ENCODE measurements around the gene IPO13.

The IPO13 gene

GRCh38 chr1:43979261-43979527, 32.4 kb downstream of the IPO13 start:
- Histone ChIP-seq H3K27ac (ENCODE audit: low read length) (no peak overlapping the region), H3K4me1 (ENCODE audit: insufficient read depth, low read length) (peaks cover 7% of the 10 kb centered on the region; the same call in 1 of the 2 replicates)

GRCh38 chr1:43979528-43980254, 32.9 kb downstream of the IPO13 start:
- peak overlapping the region; percentile 73 for H3K4me3 ChIP-seq (ENCODE audit: low read length)
- no peak overlapping the region for H3K27ac ChIP-seq (ENCODE audit: low read length)
- no peaks in the 10 kb centered on the region for H3K9me3 ChIP-seq (ENCODE audit: insufficient read depth, low read depth, low read length)
- H3K4me1 ChIP-seq (ENCODE audit: insufficient read depth, low read length), result peaks cover 7% of the 10 kb centered on the region; the same call in 1 of the 2 replicates
- H3K9ac ChIP-seq (ENCODE audit: low read depth, low read length), result peak overlapping the region; percentile 89
- peaks cover 40% of the 10 kb centered on the region for H3K36me3 ChIP-seq (ENCODE audit: insufficient read depth, low read depth, low read length)
- H3K27me3 ChIP-seq (ENCODE audit: insufficient read depth, low read length), result no peaks in the 10 kb centered on the region

More at GRCh38 chr1:43979261-43979527, 32.4 kb downstream of the IPO13 start:
- Histone ChIP-seq H3K9ac (ENCODE audit: low read depth, low read length) (peak overlapping the region; percentile 89; the same call in 1 of the 2 replicates), H3K9me3 (ENCODE audit: insufficient read depth, low read depth, low read length) (no peaks in the 10 kb centered on the region), H3K36me3 (ENCODE audit: insufficient read depth, low read depth, low read length) (peaks cover 35% of the 10 kb centered on the region), H3K27me3 (ENCODE audit: insufficient read depth, low read length) (no peaks in the 10 kb centered on the region), H3K4me3 (ENCODE audit: low read length) (peak overlapping the region; percentile 73; the same call in 1 of the 2 replicates)

GRCh38 chr1:43980255-43981134, 33.7 kb downstream of the IPO13 start:
- H3K36me3 ChIP-seq (ENCODE audit: insufficient read depth, low read depth, low read length), result peaks cover 47% of the 10 kb centered on the region
- H3K27ac ChIP-seq (ENCODE audit: low read length), result no peak overlapping the region
- H3K4me1 ChIP-seq (ENCODE audit: insufficient read depth, low read length), result peaks cover 7% of the 10 kb centered on the region; the same call in 1 of the 2 replicates

GRCh38 chr1:43981135-43981491, 34.4 kb downstream of the IPO13 start:
- no peak overlapping the region for H3K4me3 ChIP-seq (ENCODE audit: low read length)
- no peak overlapping the region for H3K9ac ChIP-seq (ENCODE audit: low read depth, low read length)
- no peaks in the 10 kb centered on the region for H3K27me3 ChIP-seq (ENCODE audit: insufficient read depth, low read length)
- peaks cover 49% of the 10 kb centered on the region for H3K36me3 ChIP-seq (ENCODE audit: insufficient read depth, low read depth, low read length)
- peaks cover 7% of the 10 kb centered on the region; the same call in 1 of the 2 replicates for H3K4me1 ChIP-seq (ENCODE audit: insufficient read depth, low read length)
- no peaks in the 10 kb centered on the region for H3K9me3 ChIP-seq (ENCODE audit: insufficient read depth, low read depth, low read length)
- H3K27ac ChIP-seq (ENCODE audit: low read length), result no peak overlapping the region

More at GRCh38 chr1:43980255-43981134, 33.7 kb downstream of the IPO13 start:
- Histone ChIP-seq H3K9ac (ENCODE audit: low read depth, low read length) (peak overlapping the region; percentile 89), H3K27me3 (ENCODE audit: insufficient read depth, low read length) (no peaks in the 10 kb centered on the region), H3K9me3 (ENCODE audit: insufficient read depth, low read depth, low read length) (no peaks in the 10 kb centered on the region), H3K4me3 (ENCODE audit: low read length) (peak overlapping the region; percentile 73)

- Histone ChIP-seq H3K27me3 (ENCODE audit: insufficient read depth, low read length) (no peaks in the 10 kb centered on the region), H3K9me3 (ENCODE audit: insufficient read depth, low read depth, low read length) (no peaks in the 10 kb centered on the region), H3K4me1 (ENCODE audit: insufficient read depth, low read length) (peaks cover 7% of the 10 kb centered on the region; the same call in 1 of the 2 replicates), H3K4me3 (ENCODE audit: low read length) (no peak overlapping the region), H3K9ac (ENCODE audit: low read depth, low read length) (no peak overlapping the region), H3K36me3 (ENCODE audit: insufficient read depth, low read depth, low read length) (peaks cover 49% of the 10 kb centered on the region), H3K27ac (ENCODE audit: low read length) (no peak overlapping the region)
Measured at GRCh38 chr1:43981636-43982035, 34.9 kb downstream of the IPO13 start.

GRCh38 chr1:43982241-43982640, 35.5 kb downstream of the IPO13 start:
- Histone ChIP-seq H3K27ac (ENCODE audit: low read length) (no peak overlapping the region), H3K4me1 (ENCODE audit: insufficient read depth, low read length) (peaks cover 7% of the 10 kb centered on the region; the same call in 1 of the 2 replicates), H3K9ac (ENCODE audit: low read depth, low read length) (no peak overlapping the region), H3K4me3 (ENCODE audit: low read length) (no peak overlapping the region), H3K9me3 (ENCODE audit: insufficient read depth, low read depth, low read length) (no peaks in the 10 kb centered on the region), H3K27me3 (ENCODE audit: insufficient read depth, low read length) (no peaks in the 10 kb centered on the region), H3K36me3 (ENCODE audit: insufficient read depth, low read depth, low read length) (peaks cover 44% of the 10 kb centered on the region)

GRCh38 chr1:43982808-43983207, 36.1 kb downstream of the IPO13 start:
- Histone ChIP-seq H3K36me3 (ENCODE audit: insufficient read depth, low read depth, low read length) (peaks cover 38% of the 10 kb centered on the region), H3K4me1 (ENCODE audit: insufficient read depth, low read length) (peaks cover 7% of the 10 kb centered on the region; the same call in 1 of the 2 replicates), H3K9ac (ENCODE audit: low read depth, low read length) (no peak overlapping the region), H3K9me3 (ENCODE audit: insufficient read depth, low read depth, low read length) (no peaks in the 10 kb centered on the region), H3K4me3 (ENCODE audit: low read length) (no peak overlapping the region), H3K27me3 (ENCODE audit: insufficient read depth, low read length) (no peaks in the 10 kb centered on the region), H3K27ac (ENCODE audit: low read length) (no peak overlapping the region)

- Histone ChIP-seq H3K9ac (ENCODE audit: low read depth, low read length) (no peak overlapping the region), H3K36me3 (ENCODE audit: insufficient read depth, low read depth, low read length) (peaks cover 34% of the 10 kb centered on the region), H3K4me3 (ENCODE audit: low read length) (no peak overlapping the region), H3K27ac (ENCODE audit: low read length) (no peak overlapping the region), H3K4me1 (ENCODE audit: insufficient read depth, low read length) (peaks cover 3% of the 10 kb centered on the region; the same call in 1 of the 2 replicates), H3K9me3 (ENCODE audit: insufficient read depth, low read depth, low read length) (no peaks in the 10 kb centered on the region), H3K27me3 (ENCODE audit: insufficient read depth, low read length) (no peaks in the 10 kb centered on the region)
Measured at GRCh38 chr1:43983253-43983899, 36.6 kb downstream of the IPO13 start.

- Histone ChIP-seq H3K4me1 (ENCODE audit: insufficient read depth, low read length) (peaks cover 2% of the 10 kb centered on the region; the same call in 1 of the 2 replicates), H3K4me3 (ENCODE audit: low read length) (no peak overlapping the region), H3K9ac (ENCODE audit: low read depth, low read length) (no peak overlapping the region), H3K27ac (ENCODE audit: low read length) (no peak overlapping the region), H3K36me3 (ENCODE audit: insufficient read depth, low read depth, low read length) (peaks cover 34% of the 10 kb centered on the region), H3K27me3 (ENCODE audit: insufficient read depth, low read length) (no peaks in the 10 kb centered on the region; the same call in 1 of the 2 replicates), H3K9me3 (ENCODE audit: insufficient read depth, low read depth, low read length) (no peaks in the 10 kb centered on the region)
Measured at GRCh38 chr1:43984855-43985254, 38.1 kb downstream of the IPO13 start.

GRCh38 chr1:43985984-43986595, 39.3 kb downstream of the IPO13 start:
- H3K4me3 ChIP-seq (ENCODE audit: low read length), result no peak overlapping the region

GRCh38 chr1:43986712-43987111, 40.0 kb downstream of the IPO13 start:
- Histone ChIP-seq H3K36me3 (ENCODE audit: insufficient read depth, low read depth, low read length) (peaks cover 30% of the 10 kb centered on the region), H3K4me1 (ENCODE audit: insufficient read depth, low read length) (no peaks in the 10 kb centered on the region; the same call in 1 of the 2 replicates), H3K27me3 (ENCODE audit: insufficient read depth, low read length) (no peaks in the 10 kb centered on the region; the same call in 1 of the 2 replicates), H3K9ac (ENCODE audit: low read depth, low read length) (no peak overlapping the region), H3K4me3 (ENCODE audit: low read length) (no peak overlapping the region), H3K9me3 (ENCODE audit: insufficient read depth, low read depth, low read length) (no peaks in the 10 kb centered on the region), H3K27ac (ENCODE audit: low read length) (no peak overlapping the region)

More at GRCh38 chr1:43985984-43986595, 39.3 kb downstream of the IPO13 start:
- H3K27me3 ChIP-seq (ENCODE audit: insufficient read depth, low read length), result no peaks in the 10 kb centered on the region; the same call in 1 of the 2 replicates
- no peaks in the 10 kb centered on the region for H3K9me3 ChIP-seq (ENCODE audit: insufficient read depth, low read depth, low read length)
- H3K36me3 ChIP-seq (ENCODE audit: insufficient read depth, low read depth, low read length), result peaks cover 34% of the 10 kb centered on the region
- no peak overlapping the region for H3K9ac ChIP-seq (ENCODE audit: low read depth, low read length)
- H3K27ac ChIP-seq (ENCODE audit: low read length), result no peak overlapping the region
- H3K4me1 ChIP-seq (ENCODE audit: insufficient read depth, low read length), result no peaks in the 10 kb centered on the region; the same call in 1 of the 2 replicates

Measured in iPS-20b (cell line).